Stimulated activated CD4-positive, alpha-beta T cell treated with anti-CD3 and anti-CD28 coated beads, Interleukin-12 subunit alpha, Interleukin-12 subunit beta, amount 100 ng/mL, for 48 hours (primary cell): ENCODE data around the gene RNF20.
A peak's percentile ranks its signal among the peaks of the same experiment; 100 is the strongest.
"Not testable (repeated sequence)": the region's sequence is repeated elsewhere in the genome, so short reads cannot be mapped to it uniquely, and the experiment has no call there.

Experiments
- DNase-seq, 3 donors: peaks; one replicate each; pipeline ENCODE4 v3.0.0-alpha.2; 2020; ENCODE audit warnings: low read depth in 2 of 3, low spot score in 1 of 3

The RNF20 gene

GRCh38 chr9:101533334-101534204 is at the start of gene RNF20:
Gene RNF20, plus strand, starts transcription at chr9:101533853. Its CDS starts 1,571 bp downstream, at chr9:101535424.
- DNase-seq = peak; percentile 96 to 98 (median 98)

GRCh38 chr9:101484046-101484445 is 49.6 kb upstream of the RNF20 start:
- no peak for DNase-seq

- no peak for DNase-seq
Observed at GRCh38 chr9:101485924-101486692, 47.5 kb upstream of the RNF20 start.

GRCh38 chr9:101486693-101487442 is 46.8 kb upstream of the RNF20 start:
- DNase-seq = peak in 1 of 3 donors; percentile 11

GRCh38 chr9:101487443-101487840 is 46.2 kb upstream of the RNF20 start:
- DNase-seq = no peak

- DNase-seq = no peak
Observed at GRCh38 chr9:101495810-101496209, 37.8 kb upstream of the RNF20 start.

GRCh38 chr9:101498323-101498722 is 35.3 kb upstream of the RNF20 start:
- DNase-seq = no peak

GRCh38 chr9:101504188-101504587 is 29.5 kb upstream of the RNF20 start:
- no peak for DNase-seq

- no peak for DNase-seq
Observed at GRCh38 chr9:101508211-101508610, 25.4 kb upstream of the RNF20 start.

GRCh38 chr9:101509572-101509971 is 24.1 kb upstream of the RNF20 start:
- no peak for DNase-seq

GRCh38 chr9:101510459-101510858 is 23.2 kb upstream of the RNF20 start:
- no peak for DNase-seq

- DNase-seq = no peak
Observed at GRCh38 chr9:101511009-101511408, 22.6 kb upstream of the RNF20 start.

GRCh38 chr9:101512116-101512515 is 21.5 kb upstream of the RNF20 start:
- DNase-seq = no peak

GRCh38 chr9:101513351-101513750 is 20.3 kb upstream of the RNF20 start:
- DNase-seq = no peak

GRCh38 chr9:101514071-101514470 is 19.6 kb upstream of the RNF20 start:
- DNase-seq = no peak

- no peak for DNase-seq
Observed at GRCh38 chr9:101516655-101517054, 17.0 kb upstream of the RNF20 start.

GRCh38 chr9:101518489-101518888 is 15.2 kb upstream of the RNF20 start:
- DNase-seq = not testable (repeated sequence)

- no peak for DNase-seq
Observed at GRCh38 chr9:101524371-101524770, 9.3 kb upstream of the RNF20 start.

GRCh38 chr9:101527066-101527465 is 6.6 kb upstream of the RNF20 start:
- no peak for DNase-seq

- DNase-seq = no peak
Observed at GRCh38 chr9:101528015-101528414, 5.6 kb upstream of the RNF20 start.

- DNase-seq = peak; percentile 52 to 74 (median 67)
Observed at GRCh38 chr9:101530076-101530711, 3.5 kb upstream of the RNF20 start.
